HG03108 (cell line): ENCODE results near the gene SLC29A3.

Experiments used
- ATAC-seq: cut with Tn5 transposase; IDR thresholded peaks from one replicate; pipeline ENCODE4 v1.9.1; 2021; ENCODE audit warnings: moderate library complexity; ENCODE audit not compliant: unreplicated experiment

SLC29A3 gene

DNA sequence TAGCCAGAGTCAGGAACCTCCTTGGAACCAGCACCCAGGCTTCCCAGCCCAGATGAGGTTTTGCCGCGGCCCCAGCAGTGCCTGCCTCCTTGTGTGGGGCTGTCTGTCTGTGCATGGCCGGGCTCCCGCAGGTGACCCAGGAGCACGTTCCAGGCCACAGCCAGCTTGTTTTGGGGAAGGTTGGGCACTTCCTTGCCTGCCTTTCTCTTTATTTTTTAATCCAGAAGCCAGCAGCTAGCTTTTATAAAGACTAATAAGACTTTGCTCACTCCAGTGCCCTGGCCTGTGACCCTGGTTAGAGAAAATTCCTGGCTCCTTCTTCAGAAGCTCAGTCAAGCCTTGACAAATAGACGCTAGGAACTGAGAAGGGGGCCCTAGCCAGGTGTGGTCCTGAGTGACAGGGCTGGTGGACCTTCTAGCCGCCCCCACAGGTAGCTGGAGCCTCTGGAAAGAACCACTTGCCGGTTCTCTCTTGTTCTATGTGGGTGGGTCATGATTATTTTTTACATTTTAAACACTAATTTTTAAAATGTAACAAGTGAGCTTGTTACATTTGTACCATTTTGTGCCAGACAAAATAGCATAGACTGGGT, 837 bp downstream of the SLC29A3 start:
- no peak for ATAC-seq

DNA sequence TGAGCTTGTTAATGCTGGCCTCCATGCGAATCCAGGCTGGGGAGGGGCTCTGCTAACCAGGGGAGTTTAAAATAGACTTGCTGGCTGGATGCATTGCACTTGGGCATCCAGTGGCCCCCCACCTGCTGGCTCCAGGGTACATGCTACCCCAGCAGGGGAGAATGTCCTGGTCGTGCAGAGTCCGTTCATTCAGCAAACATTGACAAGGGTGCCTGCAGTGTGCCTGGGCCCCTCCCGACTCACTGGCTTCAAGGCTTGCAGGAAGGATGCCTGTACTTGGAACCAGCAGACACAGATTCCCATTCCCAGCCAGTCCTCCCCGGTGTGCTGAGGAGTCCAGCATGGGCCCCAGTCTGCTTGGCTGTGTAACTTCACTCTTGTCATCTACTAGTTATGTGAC, 1.5 kb downstream of the SLC29A3 start:
- ATAC-seq, result no peak

DNA sequence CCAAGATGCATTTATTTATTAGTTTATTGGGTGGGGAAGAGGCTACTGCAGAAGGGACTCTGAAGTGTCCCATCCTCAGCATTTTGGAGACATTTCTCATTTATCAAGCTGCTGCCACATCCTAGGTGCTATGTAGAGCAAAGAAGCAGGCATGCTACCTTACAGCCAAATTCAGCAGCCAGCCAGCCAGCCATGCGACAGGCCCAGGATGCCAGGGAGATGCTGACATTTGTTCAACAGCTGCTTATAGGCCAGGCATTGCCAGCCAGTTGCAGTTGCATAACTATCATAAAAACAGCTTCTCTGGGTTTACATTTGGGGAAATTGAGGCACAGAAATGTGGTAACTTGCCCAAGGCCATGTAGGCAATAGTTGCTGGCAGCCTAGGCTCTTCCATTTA, 2.3 kb downstream of the SLC29A3 start:
- ATAC-seq, result no peak

DNA sequence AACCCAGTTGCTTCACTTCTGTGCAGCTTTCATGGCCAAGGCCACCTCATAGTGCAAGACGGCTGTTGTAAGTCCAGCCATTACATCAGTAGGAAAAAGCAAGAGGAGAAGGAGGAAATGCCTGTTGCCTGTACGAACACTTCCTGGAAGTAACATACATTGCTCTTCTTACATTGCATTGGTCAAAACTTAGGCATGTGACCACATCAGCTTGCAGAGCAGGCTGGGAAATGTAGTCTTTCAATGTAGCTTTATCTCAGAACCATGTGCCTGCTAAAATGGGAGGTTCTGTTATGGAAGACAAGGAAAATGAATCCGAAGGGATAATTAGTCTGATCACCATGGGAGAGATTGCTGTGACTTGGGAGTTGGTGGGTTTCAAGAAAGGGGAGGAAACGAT, 4.3 kb downstream of the SLC29A3 start:
- ATAC-seq, result no peak

DNA sequence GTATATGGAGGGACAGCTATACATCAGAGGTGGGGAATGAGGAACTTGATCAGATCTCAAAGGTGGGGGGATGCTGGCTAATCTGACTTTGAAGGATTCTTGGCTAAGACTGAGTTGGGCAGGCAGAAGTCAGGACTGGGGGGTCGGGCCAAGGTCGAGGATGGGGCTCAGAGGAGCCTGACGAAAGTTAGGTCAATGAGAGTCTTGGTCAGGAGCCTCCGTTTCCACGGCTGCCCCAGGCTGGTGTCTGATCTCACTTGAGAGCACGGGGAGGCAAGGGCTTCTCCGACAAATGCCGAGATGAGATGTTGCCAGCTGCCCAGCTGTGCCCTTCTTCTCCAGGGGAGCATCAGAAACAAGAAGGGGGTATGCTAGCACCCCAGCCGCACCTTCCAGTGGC, 5.7 kb downstream of the SLC29A3 start:
- ATAC-seq, result no peak

DNA sequence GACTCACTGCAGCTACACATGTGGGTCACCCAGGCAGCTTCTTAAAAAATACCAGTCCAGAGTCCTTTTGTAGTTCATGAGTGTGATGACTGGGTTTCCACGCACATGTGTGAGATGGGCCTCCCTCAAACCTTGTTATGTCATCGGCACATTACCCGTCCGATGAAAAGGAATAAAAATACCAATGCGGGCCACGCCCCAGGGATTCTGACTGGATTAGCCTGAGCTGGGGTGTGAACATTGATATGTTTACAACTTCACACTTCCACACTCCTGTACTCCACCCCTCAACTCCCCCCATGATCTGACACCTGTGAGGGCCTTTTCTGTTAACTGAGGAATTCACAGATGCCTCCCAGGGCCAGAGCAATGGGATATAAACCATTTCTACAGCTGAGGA, 6.2 kb downstream of the SLC29A3 start:
- no peak for ATAC-seq

DNA sequence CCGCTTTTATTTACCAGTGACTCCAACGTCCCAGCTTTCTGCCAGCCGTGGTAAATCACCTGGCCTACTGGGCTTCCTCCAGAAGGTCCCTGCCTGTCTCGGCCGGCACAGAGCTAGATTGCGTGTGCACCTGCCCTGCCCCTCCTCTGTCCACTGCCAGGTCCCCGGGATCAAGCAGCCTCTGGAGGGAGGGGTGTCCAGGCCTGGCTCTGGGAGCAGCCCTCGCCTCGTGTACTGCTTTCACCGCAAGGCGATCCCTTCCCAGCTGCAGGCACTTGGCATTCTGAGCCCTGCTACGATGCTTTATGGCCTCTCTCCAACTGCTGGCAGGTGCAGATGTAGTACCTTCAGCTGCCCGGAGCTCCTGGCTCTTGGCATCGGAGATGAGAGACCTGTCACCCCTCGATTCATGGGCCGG, 7.4 kb downstream of the SLC29A3 start:
- no peak for ATAC-seq

DNA sequence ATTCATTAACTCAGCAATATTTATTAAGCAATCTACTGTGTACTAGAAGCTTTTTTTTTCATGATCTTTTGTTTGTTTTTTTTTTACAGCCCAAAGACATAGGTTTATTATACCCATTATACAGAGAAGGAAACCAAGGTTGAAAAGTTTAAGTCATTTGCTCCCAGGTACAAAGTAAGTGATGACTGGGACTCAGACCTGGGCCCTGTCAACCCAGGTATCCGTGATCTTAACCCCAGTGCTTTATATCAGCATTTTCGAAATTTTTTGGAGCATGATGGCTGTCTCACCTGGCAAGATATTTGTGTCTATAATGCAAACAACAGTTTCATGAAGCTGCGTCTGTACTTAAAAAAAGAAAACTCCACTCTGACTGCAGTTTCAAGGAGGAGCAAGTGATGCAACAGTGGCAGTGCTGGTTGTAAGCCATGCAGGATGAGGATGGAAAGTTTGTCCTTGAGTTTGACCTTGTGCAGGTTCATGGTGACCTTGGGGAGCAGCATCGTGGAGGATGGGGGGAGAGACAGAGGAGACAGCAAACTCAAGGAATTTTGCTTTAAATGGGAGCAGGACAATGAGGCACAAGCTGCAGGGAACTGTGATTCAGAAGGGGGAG, 11.8 kb downstream of the SLC29A3 start:
- ATAC-seq, result no peak

DNA sequence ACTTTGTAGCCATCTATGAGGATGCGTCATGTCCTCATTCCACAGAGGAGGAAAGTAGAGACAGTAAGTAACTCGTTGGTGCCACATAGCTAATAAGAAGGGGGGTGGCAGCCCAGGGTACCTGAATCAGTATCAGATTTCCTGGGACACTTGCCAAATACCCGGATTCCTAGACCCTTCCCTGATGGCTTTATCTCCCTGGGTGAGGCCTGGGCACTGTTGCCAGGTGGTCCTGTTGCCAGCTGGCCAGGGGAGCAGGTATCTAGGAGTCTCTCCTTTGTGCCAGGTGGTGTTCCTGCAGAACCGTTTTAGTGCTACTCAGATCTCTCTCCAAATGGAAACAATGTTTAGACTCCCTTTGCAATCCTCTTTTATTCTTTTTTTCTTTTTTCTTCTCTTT, 12.7 kb downstream of the SLC29A3 start:
- ATAC-seq, result no peak

DNA sequence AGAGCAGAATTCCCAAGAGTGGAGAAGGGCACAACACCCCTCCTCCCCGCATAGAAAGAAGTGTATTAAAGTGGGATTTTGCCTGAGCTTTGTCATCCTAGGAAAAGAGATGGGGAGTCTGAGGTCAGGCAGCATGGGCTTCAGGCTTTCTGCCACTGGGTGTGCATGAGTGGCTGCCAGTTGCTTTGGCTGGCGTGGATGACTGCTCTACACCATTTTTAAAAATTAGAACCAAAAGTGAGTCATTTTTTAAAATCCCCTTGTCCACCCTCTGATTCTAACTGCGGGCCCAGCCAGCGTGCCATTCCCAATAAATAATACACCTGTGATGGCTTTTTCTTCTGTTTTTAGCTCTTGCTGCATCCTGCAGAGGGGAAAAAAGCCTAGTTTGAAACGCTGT, 13.4 kb downstream of the SLC29A3 start:
- no peak for ATAC-seq

DNA sequence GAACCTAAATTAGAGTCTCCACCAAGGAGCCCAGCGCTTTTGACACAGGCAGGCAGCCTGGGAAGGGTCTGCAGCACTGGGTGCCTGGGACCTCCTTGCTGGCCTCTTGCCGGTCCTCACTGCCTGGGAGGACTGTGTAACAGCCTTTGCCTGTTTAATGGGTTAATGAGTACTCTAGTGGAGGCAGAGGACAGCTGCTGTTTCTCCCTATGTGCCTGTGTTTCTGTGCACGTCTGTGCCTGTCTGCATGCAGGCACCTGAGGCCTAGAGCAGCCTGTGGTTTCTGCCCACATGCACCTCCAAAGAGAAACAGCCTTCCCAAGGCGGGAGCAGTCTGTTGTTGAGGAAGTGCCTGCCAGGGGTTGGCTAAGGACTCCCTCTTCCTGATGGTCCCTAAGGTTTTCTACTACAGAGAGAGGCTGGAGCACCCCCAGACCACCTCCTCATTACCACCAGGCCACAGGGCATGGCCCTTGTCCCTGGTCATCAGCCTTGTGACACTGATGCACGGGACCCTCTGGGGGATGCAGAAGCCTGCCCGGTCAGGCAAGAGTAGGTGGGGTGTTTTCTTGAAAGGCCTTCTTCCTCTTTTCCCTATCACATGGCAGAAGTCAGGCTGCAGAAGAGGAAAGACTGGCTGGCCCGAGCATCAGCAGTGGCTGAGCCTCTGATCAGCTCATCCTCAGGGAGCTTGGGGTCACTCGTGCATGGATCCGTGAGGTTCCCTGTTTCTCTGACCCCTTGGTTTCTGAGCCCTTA, 14.2 kb downstream of the SLC29A3 start:
- ATAC-seq, result no peak

DNA sequence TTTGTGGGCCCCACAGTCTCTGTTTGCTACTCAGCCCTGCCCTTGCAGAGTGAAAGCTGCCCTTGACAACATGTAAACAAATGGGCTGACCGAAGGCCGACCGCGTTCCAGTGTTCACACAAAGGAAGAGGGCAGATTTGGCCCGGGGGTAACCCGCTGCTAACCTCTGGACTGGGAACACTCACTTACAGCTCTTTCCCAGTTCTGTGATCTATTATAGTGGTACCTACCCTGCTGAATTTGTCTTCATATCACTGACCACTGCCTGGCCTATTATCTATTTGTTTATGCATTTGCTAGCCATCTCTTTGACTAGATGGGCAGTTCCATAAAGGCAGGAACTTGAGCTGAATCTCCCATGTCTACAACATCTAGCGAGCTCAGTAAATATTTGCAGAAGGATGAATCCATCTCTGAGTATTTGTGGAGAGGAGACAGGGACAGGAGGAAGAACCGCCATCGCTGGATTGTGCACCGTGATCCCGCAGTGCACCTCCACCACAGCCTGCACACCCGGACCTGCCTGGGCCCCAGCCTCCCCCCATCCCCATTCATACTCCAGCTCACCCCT, 15.2 kb downstream of the SLC29A3 start:
- ATAC-seq, result no peak

DNA sequence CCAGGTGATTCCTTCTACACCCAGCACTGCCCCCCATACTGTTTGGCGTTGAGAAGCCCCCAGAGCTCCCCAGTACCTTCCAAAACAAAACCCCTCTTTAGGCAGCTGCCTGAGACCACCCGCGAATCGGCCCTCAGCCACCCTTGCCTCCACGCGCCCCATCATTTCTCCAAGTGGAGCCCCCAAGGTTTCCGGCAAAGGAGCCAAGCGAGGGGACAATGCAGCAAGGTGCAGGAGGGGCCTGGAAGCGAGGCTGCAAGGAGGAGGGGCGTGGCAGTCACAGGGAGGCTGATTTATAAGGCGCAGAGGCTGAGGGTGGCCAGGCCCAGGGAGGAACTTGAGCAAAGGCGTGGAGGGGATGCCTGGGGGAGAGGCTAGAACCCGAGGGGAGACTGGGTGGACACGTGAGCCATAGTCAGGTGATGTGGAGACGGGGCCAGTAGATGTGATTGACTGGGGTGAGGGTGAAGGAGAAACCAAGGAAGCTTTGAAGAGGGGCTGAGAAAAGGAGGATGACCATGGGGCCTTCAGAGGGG, 16.2 kb downstream of the SLC29A3 start:
- no peak for ATAC-seq

DNA sequence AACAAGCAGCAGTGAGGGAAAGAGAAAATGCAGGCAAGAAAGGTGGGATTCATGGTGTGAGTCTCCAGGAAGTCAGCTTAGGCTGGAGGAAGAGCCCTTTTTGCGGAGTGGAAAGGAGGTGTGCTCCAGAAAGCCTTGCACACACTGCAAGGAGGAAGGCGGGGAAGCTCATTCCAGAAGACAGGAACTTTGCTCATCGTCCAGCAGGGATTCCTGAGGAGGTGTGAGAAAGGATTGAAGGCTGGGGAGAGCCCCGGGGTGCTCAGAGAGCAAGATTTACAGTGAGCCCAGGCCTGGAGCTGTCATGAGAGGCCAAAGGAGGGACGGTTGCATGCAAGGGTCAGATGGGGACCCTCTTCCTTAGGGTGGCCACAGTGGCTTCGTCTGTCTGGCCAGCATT, 17.6 kb downstream of the SLC29A3 start:
- no peak for ATAC-seq

DNA sequence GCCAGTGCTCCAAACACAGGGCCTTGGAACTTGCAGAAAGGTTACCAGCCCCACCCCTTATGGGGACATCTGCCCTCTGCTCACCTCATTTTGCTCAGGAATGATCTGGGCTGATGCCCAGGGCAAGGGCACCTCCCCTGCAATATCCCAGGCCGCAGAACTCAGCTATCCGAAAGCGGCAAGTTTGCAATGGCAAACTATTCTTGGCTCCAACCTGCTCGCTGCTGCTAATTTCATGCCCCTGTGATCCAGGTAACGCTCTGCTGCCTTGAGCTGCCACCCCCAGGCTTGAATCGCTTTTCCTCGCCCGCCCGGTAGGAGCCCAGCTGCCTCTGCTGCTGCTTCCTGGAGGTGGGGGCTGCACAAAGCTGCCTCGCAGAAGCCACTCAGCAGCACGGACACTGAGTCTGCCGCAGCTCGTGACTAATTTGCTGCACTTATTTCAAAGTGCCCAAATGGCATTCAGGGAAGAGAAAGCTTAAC, 18.2 kb downstream of the SLC29A3 start:
- no peak for ATAC-seq

DNA sequence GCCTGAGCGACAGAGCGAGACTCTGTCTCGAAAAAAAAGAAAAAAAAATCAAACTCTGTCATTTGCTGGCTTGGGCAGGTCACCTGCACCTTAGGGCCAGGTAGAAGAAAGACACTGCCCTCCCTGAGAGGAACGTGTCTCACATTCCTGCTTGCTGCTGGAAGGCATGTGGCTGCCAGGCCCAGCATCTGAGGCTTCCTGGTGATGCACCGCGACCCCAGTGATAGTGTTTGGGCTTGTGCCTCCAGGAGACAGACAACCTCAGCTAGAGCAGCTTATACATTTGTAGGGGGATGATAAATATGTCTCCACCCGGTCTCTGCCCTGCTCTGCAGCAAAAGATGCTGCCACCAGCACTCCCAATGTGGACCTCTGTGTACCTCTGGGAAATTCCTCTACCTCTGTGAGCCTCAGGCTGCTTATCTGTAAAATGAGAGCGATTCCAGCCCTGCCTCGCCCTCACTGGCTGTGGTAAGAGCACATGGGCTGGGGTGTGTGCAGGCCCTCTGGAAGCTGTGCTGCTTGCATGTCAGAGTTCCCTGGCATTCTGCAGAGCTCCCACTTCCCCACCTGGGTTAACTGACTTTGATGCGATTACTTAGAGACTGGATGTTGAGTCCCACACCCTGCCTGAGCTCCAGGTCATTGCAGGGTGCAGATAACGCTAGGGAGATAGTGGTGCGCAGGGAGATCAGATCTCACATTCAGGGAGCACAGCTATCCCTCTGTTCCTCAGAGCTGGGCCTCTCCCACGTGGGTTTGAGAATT, 19.9 kb downstream of the SLC29A3 start:
- ATAC-seq, result no peak

DNA sequence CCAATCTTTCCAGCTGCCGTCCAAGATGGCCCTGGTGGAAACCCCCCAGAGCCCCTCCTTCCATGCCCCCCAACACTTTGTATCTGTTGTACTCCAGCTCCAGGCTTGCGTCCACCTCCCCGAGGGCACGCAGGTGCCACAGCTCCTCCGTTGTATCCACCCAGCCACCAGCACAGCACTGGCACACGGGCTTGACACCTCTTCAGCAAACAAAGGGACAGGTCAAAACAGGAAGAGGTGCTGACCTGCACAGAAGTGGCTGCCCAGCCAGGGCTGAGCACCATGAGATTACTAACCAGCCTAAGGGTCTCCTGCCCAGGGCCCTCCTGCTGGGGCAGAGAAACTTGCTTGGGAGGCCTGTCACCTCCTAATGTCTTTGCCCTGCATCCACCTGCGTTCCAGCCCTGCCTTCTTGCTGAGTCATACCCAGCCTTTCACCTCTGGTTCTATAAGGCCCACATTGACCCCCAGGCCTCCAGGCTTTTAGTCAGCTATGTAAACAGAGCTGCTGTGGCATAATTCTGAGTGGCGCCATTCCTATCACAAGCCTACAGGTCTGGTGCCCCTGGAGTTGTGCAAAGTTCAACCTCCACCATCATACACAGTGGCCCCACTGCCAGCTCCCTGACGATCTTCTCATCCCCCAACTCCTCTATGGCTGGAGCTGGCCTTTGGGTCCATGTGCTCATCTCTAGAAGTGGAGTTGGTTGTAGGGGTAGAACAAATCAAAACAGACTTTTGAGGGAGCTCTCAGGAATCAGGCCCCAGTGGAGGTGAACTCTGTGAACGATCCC, 20.9 kb downstream of the SLC29A3 start:
- ATAC-seq, result no peak

DNA sequence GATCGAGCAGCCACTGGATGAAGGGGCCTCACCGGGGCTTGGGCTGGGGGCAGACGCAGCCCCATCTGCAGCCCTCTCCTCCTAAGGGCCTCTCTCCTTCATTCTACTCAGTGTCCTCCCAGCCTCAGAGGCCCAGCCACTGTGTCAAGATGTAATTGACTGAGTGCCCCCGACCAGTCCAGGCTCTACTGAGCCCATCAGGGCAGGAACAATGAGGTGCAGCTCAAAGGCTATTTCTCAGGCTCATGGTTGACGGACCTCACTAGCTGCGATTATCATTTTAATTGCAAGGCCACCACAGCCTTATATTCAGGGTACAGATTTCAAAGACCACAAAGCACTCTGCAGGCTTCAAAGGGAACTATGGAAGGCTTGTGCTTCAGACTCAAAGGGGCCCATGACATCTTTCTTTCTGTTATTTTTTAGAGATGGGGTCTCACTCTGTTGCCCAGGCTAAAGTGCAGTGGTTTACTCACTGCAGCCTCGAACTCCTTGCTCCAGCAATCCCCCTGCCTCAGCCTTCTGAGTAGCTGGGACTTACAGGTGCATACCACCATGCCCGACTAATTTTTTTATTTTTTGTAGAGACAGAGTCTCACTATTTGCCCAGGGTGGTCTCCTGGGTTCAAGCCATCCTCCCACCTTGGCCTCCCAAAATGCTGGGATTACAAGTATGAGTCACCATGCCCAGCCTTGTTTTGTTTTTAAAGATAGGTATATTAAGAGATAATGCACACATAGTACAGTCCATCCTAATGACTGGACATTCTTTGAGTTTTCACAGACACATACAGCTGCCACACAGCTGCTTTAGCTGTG, 23.7 kb downstream of the SLC29A3 start:
- ATAC-seq, result no peak

DNA sequence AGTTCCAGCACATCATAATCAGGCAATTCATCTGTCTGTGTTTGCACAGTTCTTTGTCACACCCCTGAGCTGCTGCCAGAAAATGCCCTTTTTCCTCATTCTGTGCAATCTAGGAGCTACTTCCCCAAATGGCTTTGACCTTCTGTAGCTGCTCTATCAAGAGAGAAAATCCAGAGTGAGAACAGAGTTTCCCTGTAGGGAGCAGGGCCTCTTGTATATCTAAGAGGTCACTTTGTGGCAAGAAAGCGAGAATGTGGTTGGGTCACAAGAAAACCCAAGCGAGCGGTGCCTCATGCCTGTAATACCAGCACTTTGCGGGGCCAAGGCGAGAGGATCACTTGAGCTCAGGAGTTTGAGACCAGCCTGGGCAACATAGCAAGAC, 24.3 kb downstream of the SLC29A3 start:
- ATAC-seq, result no peak
